SK-N-SH (cell line): Measurements from ENCODE around the gene CRB1. TPM values are rescaled to one million over a fixed set of nuclear protein-coding genes. Genes with fewer than 3 reads are reported as not detected.

ENCODE experiments used
- CTCF ChIA-PET: fragments of 300-600, 350-600 bp; formaldehyde crosslinking; extraction: SDS; loops from one replicate; lab custom pipeline; 2021; lab: Yijun Ruan, JAX
- POLR2A ChIA-PET: fragments of 350-600 bp; sonication (Branson Sonifier 250); formaldehyde crosslinking; extraction: SDS; loops from one replicate; lab custom pipeline; 2020; ENCODE audit warnings: antibody characterized with exemption, inconsistent platforms; lab: Yijun Ruan, JAX
- DNase-seq: peaks from one replicate; pipeline ENCODE4 v3.0.0; 2012
- H2AFZ ChIP-seq: fragments of 200-600 bp; sonication (generic); 2 replicates; pipeline ENCODE4 v1.8.1; 2016; ENCODE audit warnings: antibody characterized with exemption, mild to moderate bottlenecking, low read depth
- H3F3A ChIP-seq: fragments of 200-600 bp; sonication (generic); replicated peaks from 2 replicates; pipeline ENCODE3; 2016; ENCODE audit warnings: antibody characterized with exemption, mild to moderate bottlenecking; ENCODE audit not compliant: insufficient read depth
- H3K27ac ChIP-seq, 2 experiments: fragments of 200-500 bp in 1 of 2; fragments of 200-600 bp in 1 of 2; sonication (Bioruptor generic) in 1 of 2; sonication (generic), shearing (Covaris generic) in 1 of 2; 2 replicates each; pipeline versions ENCODE4 v1.5.1 to v1.6.1; 2014 to 2016; ENCODE audit warnings: low read depth in 2 of 2, inconsistent platforms in 1 of 2, low read length in 1 of 2, mild to moderate bottlenecking in 1 of 2, mixed read lengths in 1 of 2
- H3K27me3 ChIP-seq: fragments of 200-600 bp; sonication (generic), shearing (Covaris generic); 2 replicates; pipeline ENCODE4 v1.6.1; 2016; ENCODE audit warnings: mixed run types; ENCODE audit not compliant: insufficient read depth
- H3K36me3 ChIP-seq, 2 experiments: fragments of 200-500 bp in 1 of 2; fragments of 200-600 bp in 1 of 2; sonication (Bioruptor generic) in 1 of 2; sonication (generic) in 1 of 2; replicated peaks in 1 of 2; 2 replicates each; pipeline versions ENCODE3 to v1.5.1; 2014 to 2016; ENCODE audit warnings: low read length in 1 of 2, mild to moderate bottlenecking in 1 of 2; ENCODE audit not compliant: insufficient read depth in 2 of 2, control insufficient read depth in 1 of 2
- H3K4me1 ChIP-seq, 2 experiments: fragments of 200-500 bp in 1 of 2; fragments of 200-600 bp in 1 of 2; sonication (Bioruptor generic) in 1 of 2; sonication (generic), shearing (Covaris generic) in 1 of 2; 2 replicates each; pipeline versions ENCODE4 v1.5.1 to v1.6.1; 2014 to 2016; ENCODE audit warnings: low read depth in 1 of 2, low read length in 1 of 2, mixed run types in 1 of 2; ENCODE audit not compliant: insufficient read depth in 2 of 2, control insufficient read depth in 1 of 2
- H3K4me2 ChIP-seq: fragments of 200-600 bp; sonication (generic), shearing (Covaris generic); 2 replicates; pipeline ENCODE4 v1.6.1; 2017; ENCODE audit warnings: mixed run types
- H3K4me3 ChIP-seq, 2 experiments: fragments of 200-500 bp in 1 of 2; fragments of 200-600 bp in 1 of 2; sonication (Bioruptor generic) in 1 of 2; sonication (generic), shearing (Covaris generic) in 1 of 2; 2 replicates each; pipeline versions ENCODE4 v1.5.1 to v1.8.1; 2014 to 2016; ENCODE audit warnings: low read depth in 2 of 2, inconsistent platforms in 1 of 2, low read length in 1 of 2, mild to moderate bottlenecking in 1 of 2, mixed read lengths in 1 of 2, moderate library complexity in 1 of 2
- H3K79me2 ChIP-seq: fragments of 200-600 bp; sonication (generic); 2 replicates; pipeline ENCODE4 v1.8.1; 2017; ENCODE audit warnings: mild to moderate bottlenecking; ENCODE audit not compliant: insufficient read depth
- H3K9ac ChIP-seq: fragments of 200-600 bp; sonication (generic); 2 replicates; pipeline ENCODE4 v1.6.1; 2017; ENCODE audit warnings: mixed run types
- H3K9me2 ChIP-seq: fragments of 200-600 bp; sonication (generic); 2 replicates; pipeline ENCODE4 v1.6.1; 2017; ENCODE audit warnings: mixed run types
- H3K9me3 ChIP-seq: fragments of 200-600 bp; sonication (generic); 2 replicates; pipeline ENCODE4 v1.6.1; 2017; ENCODE audit warnings: mixed run types, mild to moderate bottlenecking, moderate library complexity
- H4K20me1 ChIP-seq: fragments of 200-600 bp; sonication (generic); 2 replicates; pipeline ENCODE4 v1.6.1; 2017; ENCODE audit warnings: mild to moderate bottlenecking, mixed run types; ENCODE audit not compliant: insufficient read depth
- ELF1 ChIP-seq: IDR thresholded peaks from 2 replicates; pipeline ENCODE4 v1.4.0; 2012
- EP300 ChIP-seq, 2 experiments: IDR thresholded peaks; 2 replicates each; pipeline versions ENCODE4 v1.4.0 to v1.6.1; 2012; ENCODE audit warnings: borderline replicate concordance in 1 of 2, low read depth in 1 of 2, low read length in 1 of 2
- FOXM1 ChIP-seq: IDR thresholded peaks from 2 replicates; pipeline ENCODE4 v1.4.0; 2012; ENCODE audit warnings: low read depth, mild to moderate bottlenecking
- GABPA ChIP-seq: IDR thresholded peaks from 2 replicates; pipeline ENCODE4 v1.4.0; 2012; ENCODE audit warnings: low read depth, mild to moderate bottlenecking
- MAX ChIP-seq: IDR thresholded peaks from 2 replicates; pipeline ENCODE4 v1.4.0; 2012; ENCODE audit warnings: low read depth
- NRF1 ChIP-seq: IDR thresholded peaks from 2 replicates; pipeline ENCODE4 v1.6.1; 2012; ENCODE audit warnings: low read depth, mild to moderate bottlenecking, low read length
- PBX3 ChIP-seq: IDR thresholded peaks from 2 replicates; pipeline ENCODE4; 2012
- POLR2AphosphoS5 ChIP-seq: IDR thresholded peaks from 2 replicates; pipeline ENCODE4 v1.6.1; 2012; ENCODE audit warnings: low read depth, low read length
- RAD21 ChIP-seq: IDR thresholded peaks from 2 replicates; pipeline ENCODE4 v1.6.1; 2012; ENCODE audit warnings: mild to moderate bottlenecking, low read length
- RCOR1 ChIP-seq: fragments of 150-350 bp; IDR thresholded peaks from 2 replicates; pipeline ENCODE4 v1.6.1; 2017; ENCODE audit warnings: antibody characterized with exemption, low read length
- RFX5 ChIP-seq: IDR thresholded peaks from 2 replicates; pipeline ENCODE4 v1.6.1; 2012; ENCODE audit warnings: mild to moderate bottlenecking, improper control_type of control experiment, low read length
- TCF12 ChIP-seq: IDR thresholded peaks from 2 replicates; pipeline ENCODE4 v1.4.0; 2012
- YY1 ChIP-seq: IDR thresholded peaks from 2 replicates; pipeline ENCODE4 v1.4.0; 2012; ENCODE audit warnings: low read depth, mild to moderate bottlenecking
- WGBS: methylation state at CpG from one replicate; pipeline ENCODE4 v1.1.6; 2017; ENCODE audit warnings: low lambda C conversion rate; 5-methylcytosine and 5-hydroxymethylcytosine counted together
- polyA plus RNA-seq, 3 experiments: library from polyadenylated mRNA; depleted of rRNA; stranded (reverse); fragments of >200 nt; gene quantifications; 2 replicates each; pipeline ENCODE4 v1.2.3, GENCODE V29; 2012
- TF ChIP-seq, protein P1 (sequence below): IDR thresholded peaks from 2 replicates; pipeline ENCODE4 v1.6.1; 2012; ENCODE audit warnings: mild to moderate bottlenecking, low read depth, low read length, moderate library complexity

CRB1 gene
- polyA plus RNA-seq, 1 of the 3 experiments (the other 2 are of a cell fraction), result 0.13 TPM

GRCh38 chr1:197481101-197481500 lies 213.0 kb downstream of the CRB1 start (continued):
- TF ChIP-seq YY1, result no peak
- no peak for TF ChIP-seq RAD21
- TF ChIP-seq POLR2AphosphoS5, result no peak
- no peak for TF ChIP-seq NRF1
- TF ChIP-seq RCOR1, result no peak
- TF ChIP-seq PBX3, result no peak
- no peak for TF ChIP-seq MAX
- no peak for TF ChIP-seq TCF12
- TF ChIP-seq EP300 (IDR thresholded peaks at IDR 0.05; ENCODE audit: borderline replicate concordance in 1 of 2, low read depth in 1 of 2, low read length in 1 of 2), result no peak
- TF ChIP-seq GABPA, result no peak

- DNase-seq, result no peak
- H3K27ac ChIP-seq, result no peak overlapping the region
- peaks cover 0 to 9% of the 10 kb centered on the region in 2 experiments; a peak in 2 of 4 replicates for H3K4me1 ChIP-seq
- H3K4me2 ChIP-seq, result no peak overlapping the region
- no peaks in the 10 kb centered on the region for H3F3A ChIP-seq
- no peaks in the 10 kb centered on the region for H3K27me3 ChIP-seq
- no peaks in the 10 kb centered on the region for H3K9me2 ChIP-seq
- no peak overlapping the region for H3K9ac ChIP-seq
- CTCF ChIA-PET, result no interaction called here
- 61% methylated on average over 3 of the region's 3 CpGs for WGBS
- H3K36me3 ChIP-seq, result no peaks in the 10 kb centered on the region
- no peak overlapping the region for H3K4me3 ChIP-seq
- no peak overlapping the region for H2AFZ ChIP-seq
- H3K79me2 ChIP-seq, result no peaks in the 10 kb centered on the region
- POLR2A ChIA-PET, result no interaction called here
- TF ChIP-seq ELF1 (no peak), YY1 (no peak), RCOR1 (no peak), FOXM1 (no peak), RFX5 (no peak)
- TF ChIP-seq, protein P1, sequence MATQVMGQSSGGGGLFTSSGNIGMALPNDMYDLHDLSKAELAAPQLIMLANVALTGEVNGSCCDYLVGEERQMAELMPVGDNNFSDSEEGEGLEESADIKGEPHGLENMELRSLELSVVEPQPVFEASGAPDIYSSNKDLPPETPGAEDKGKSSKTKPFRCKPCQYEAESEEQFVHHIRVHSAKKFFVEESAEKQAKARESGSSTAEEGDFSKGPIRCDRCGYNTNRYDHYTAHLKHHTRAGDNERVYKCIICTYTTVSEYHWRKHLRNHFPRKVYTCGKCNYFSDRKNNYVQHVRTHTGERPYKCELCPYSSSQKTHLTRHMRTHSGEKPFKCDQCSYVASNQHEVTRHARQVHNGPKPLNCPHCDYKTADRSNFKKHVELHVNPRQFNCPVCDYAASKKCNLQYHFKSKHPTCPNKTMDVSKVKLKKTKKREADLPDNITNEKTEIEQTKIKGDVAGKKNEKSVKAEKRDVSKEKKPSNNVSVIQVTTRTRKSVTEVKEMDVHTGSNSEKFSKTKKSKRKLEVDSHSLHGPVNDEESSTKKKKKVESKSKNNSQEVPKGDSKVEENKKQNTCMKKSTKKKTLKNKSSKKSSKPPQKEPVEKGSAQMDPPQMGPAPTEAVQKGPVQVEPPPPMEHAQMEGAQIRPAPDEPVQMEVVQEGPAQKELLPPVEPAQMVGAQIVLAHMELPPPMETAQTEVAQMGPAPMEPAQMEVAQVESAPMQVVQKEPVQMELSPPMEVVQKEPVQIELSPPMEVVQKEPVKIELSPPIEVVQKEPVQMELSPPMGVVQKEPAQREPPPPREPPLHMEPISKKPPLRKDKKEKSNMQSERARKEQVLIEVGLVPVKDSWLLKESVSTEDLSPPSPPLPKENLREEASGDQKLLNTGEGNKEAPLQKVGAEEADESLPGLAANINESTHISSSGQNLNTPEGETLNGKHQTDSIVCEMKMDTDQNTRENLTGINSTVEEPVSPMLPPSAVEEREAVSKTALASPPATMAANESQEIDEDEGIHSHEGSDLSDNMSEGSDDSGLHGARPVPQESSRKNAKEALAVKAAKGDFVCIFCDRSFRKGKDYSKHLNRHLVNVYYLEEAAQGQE, result no peak
- no peaks in the 10 kb centered on the region for H4K20me1 ChIP-seq
- H3K9me3 ChIP-seq, result no peaks in the 10 kb centered on the region
These were observed 217.7 kb downstream of the CRB1 start for GRCh38 chr1:197485790-197486189.
